ENCODE results near the gene HVCN1.

HVCN1 gene

GRCh38 chr12:110600254-110600653 is 88.7 kb downstream of the HVCN1 start:
- no peaks in the 10 kb centered on the region for H3K27me3 ChIP-seq (ENCODE audit: control insufficient read depth, insufficient read depth, low read length)
- no peaks in the 10 kb centered on the region for H3K9me3 ChIP-seq (ENCODE audit: control insufficient read depth, insufficient read depth, low read length)
- no peaks in the 10 kb centered on the region for H3K4me1 ChIP-seq (ENCODE audit: control insufficient read depth, insufficient read depth, low read length)
- H3K36me3 ChIP-seq (ENCODE audit: control insufficient read depth, insufficient read depth, low read length), result no peaks in the 10 kb centered on the region
- no peak overlapping the region for H3K4me3 ChIP-seq (ENCODE audit: low read depth, low read length)
- no peak overlapping the region for H3K9ac ChIP-seq (ENCODE audit: low read depth, low read length)

- Histone ChIP-seq H3K36me3 (ENCODE audit: control insufficient read depth, insufficient read depth, low read length) (no peaks in the 10 kb centered on the region), H3K9ac (ENCODE audit: low read depth, low read length) (no peak overlapping the region), H3K27me3 (ENCODE audit: control insufficient read depth, insufficient read depth, low read length) (no peaks in the 10 kb centered on the region), H3K4me1 (ENCODE audit: control insufficient read depth, insufficient read depth, low read length) (no peaks in the 10 kb centered on the region), H3K4me3 (ENCODE audit: low read depth, low read length) (no peak overlapping the region), H3K9me3 (ENCODE audit: control insufficient read depth, insufficient read depth, low read length) (no peaks in the 10 kb centered on the region)
These were observed 89.6 kb downstream of the HVCN1 start for GRCh38 chr12:110599334-110599733.
